Caco-2 (cell line): ENCODE results near the gene CFAP299. TPM values are rescaled to one million over a fixed set of nuclear protein-coding genes. Genes with fewer than 3 reads are reported as not detected.
A peak's percentile ranks its signal among the peaks of the same experiment; 100 is the strongest.
"Not testable (repeated sequence)": the region's sequence is repeated elsewhere in the genome, so short reads cannot be mapped to it uniquely, and the experiment has no call there.

Source experiments
- Bru-seq: library from RNA; stranded (reverse); fragments of 400-500 nt; gene quantifications from one replicate; lab custom pipeline; 2021; lab: Mats Ljungman, UMichigan
- BruChase-seq, 2 experiments: library from RNA; stranded (reverse); fragments of 400-500 nt; gene quantifications; one replicate each; lab custom pipeline; 2021; lab: Mats Ljungman, UMichigan
- BruUV-seq: library from RNA; stranded (reverse); fragments of 400-500 nt; replicated peaks from 2 replicates; lab custom pipeline; 2021; lab: Mats Ljungman, UMichigan
- CTCF ChIA-PET: fragments of 300-600 bp; sonication (Branson Sonifier 250); formaldehyde crosslinking; loops from one replicate; lab custom pipeline; 2022; ENCODE audit warnings: antibody characterized with exemption; lab: Charles Lee
- POLR2A ChIA-PET: fragments of 300-600 bp; sonication (Branson Sonifier 250); formaldehyde crosslinking; loops from one replicate; lab custom pipeline; 2022; ENCODE audit warnings: antibody characterized with exemption; lab: Charles Lee
- DNase-seq, 2 experiments: peaks; one replicate each; pipeline versions ENCODE4 v3.0.0 to v3.0.0-alpha.2; 2020 to 2022
- H3K27me3 ChIP-seq: replicated peaks from 2 replicates; pipeline ENCODE4 v1.6.0; 2011; ENCODE audit warnings: low read length; ENCODE audit not compliant: control insufficient read depth, insufficient read depth
- H3K36me3 ChIP-seq: 2 replicates; pipeline ENCODE4 v1.5.1; 2011; ENCODE audit warnings: low read length; ENCODE audit not compliant: control insufficient read depth, insufficient read depth
- H3K4me1 ChIP-seq: fragments of 250-450 bp; sonication (Bioruptor Pico); 2 replicates; pipeline ENCODE4 v1.5.1; 2020; ENCODE audit warnings: mild to moderate bottlenecking
- H3K4me3 ChIP-seq: 2 replicates; pipeline ENCODE4 v1.5.1; 2011; ENCODE audit warnings: low read depth, mild to moderate bottlenecking, control low read depth, low read length
- H3K9me3 ChIP-seq: fragments of 250-450 bp; sonication (Bioruptor Pico); 2 replicates; pipeline ENCODE4 v1.5.1; 2020; ENCODE audit warnings: mild to moderate bottlenecking, moderate library complexity
- H3K27ac Mint-ChIP-seq: one replicate; pipeline ENCODE4 v1.8.0; 2022; ENCODE audit warnings: mixed read lengths; ENCODE audit not compliant: unreplicated experiment
- H3K27me3 Mint-ChIP-seq: one replicate; pipeline ENCODE4 v1.8.0; 2022; ENCODE audit warnings: mixed read lengths; ENCODE audit not compliant: insufficient read depth, unreplicated experiment
- H3K36me3 Mint-ChIP-seq: one replicate; pipeline ENCODE4 v1.8.0; 2022; ENCODE audit warnings: mild to moderate bottlenecking, mixed read lengths; ENCODE audit not compliant: insufficient read depth, unreplicated experiment
- H3K4me1 Mint-ChIP-seq: one replicate; pipeline ENCODE4 v1.8.0; 2022; ENCODE audit warnings: low read depth, mixed read lengths; ENCODE audit not compliant: unreplicated experiment
- H3K4me3 Mint-ChIP-seq: one replicate; pipeline ENCODE4 v1.8.0; 2022; ENCODE audit warnings: mild to moderate bottlenecking, moderate library complexity, mixed read lengths; ENCODE audit not compliant: unreplicated experiment
- H3K9me3 Mint-ChIP-seq: one replicate; pipeline ENCODE4 v1.8.0; 2022; ENCODE audit warnings: mixed read lengths; ENCODE audit not compliant: unreplicated experiment
- intact Hi-C: fragments of 100-400 bp; cut with micrococcal nuclease; formaldehyde crosslinking; loops from one replicate; pipeline ENCODE4 v1.10.0; 2022; ENCODE audit not compliant: unreplicated experiment
- long read RNA-seq: library from polyadenylated mRNA; stranded (forward); transcript quantifications from one replicate; pipeline ENCODE4 v2.0.0, GENCODE V29; 2022
- total RNA-seq: library from RNA; stranded (reverse); gene quantifications from 2 replicates; pipeline ENCODE4 v1.2.3, GENCODE V29; 2022
- TF ChIP-seq, protein P1 (sequence below), 2 experiments: fragments of 200-600 bp in 1 of 2; IDR thresholded peaks; 1 replicate in 1 of 2; 2 replicates in 1 of 2; pipeline versions ENCODE4 v1.5.1 to v1.8.0; 2011 to 2022; ENCODE audit warnings: antibody characterized with exemption in 1 of 2, control low read depth in 1 of 2, inconsistent platforms in 1 of 2, low read depth in 1 of 2, low read length in 1 of 2, mild to moderate bottlenecking in 1 of 2, moderate library complexity in 1 of 2; ENCODE audit not compliant: insufficient read depth in 1 of 2, severe bottlenecking in 1 of 2, unreplicated experiment in 1 of 2

Gene CFAP299
- total RNA-seq (not detected in 2 replicates), Bru-seq, nascent RNA (percentile 6 among the genes with signal in this experiment), BruChase-seq, experiment 1, labeled RNA remaining after a 2-hour chase (percentile 11 among the genes with signal in this experiment), BruChase-seq, experiment 2, labeled RNA remaining after a 6-hour chase (percentile 3 among the genes with signal in this experiment)
- long read RNA-seq = 0 reads

DNA sequence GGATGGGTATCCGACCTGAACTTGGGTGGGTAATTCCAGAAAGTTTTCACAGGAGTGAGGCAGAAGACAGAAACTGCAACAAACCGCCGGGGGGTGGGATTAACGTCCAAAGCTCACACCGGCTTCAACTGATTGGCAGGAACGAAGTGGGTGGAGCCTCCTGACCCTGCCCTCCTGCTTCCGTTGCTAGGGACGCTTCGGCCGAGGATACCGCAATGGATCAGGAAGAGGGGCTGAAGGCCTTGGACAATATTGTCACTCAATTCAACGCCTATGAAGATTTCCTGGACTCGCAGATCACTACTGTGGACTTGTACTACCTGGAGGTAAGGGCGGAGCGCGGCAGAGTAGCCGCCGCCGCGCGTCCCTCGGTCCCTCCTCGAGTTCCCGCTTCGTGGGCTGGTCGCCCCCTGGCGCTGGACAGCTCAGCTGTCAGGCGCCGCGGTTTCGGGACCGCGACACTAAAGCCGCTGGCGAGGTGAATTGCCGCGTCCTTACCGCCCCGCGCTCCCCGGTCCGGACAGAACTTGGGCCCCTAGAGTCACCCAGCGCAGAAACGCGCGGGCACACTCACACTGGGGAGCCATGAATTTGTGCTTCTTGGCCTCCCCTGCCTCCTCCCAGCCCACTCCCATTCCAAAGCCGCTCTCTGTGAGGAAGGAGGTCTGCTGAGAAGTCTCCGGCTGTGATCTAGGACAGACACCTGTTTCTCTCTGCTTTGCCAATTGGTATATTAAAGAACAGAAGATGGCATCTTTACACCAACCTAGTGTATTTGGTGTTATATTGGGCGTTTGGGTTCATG is at the start of gene CFAP299:
Gene CFAP299, plus strand, starts transcription at position 177 of the 805 bp plus-strand sequence.
- H3K4me3 ChIP-seq = peak within 1 kb of the TSS; percentile 74
- CTCF ChIA-PET = interaction anchor here (0.5 to 0.9 kb wide), 2 partner anchors 27 to 695 kb away, joined by 3 to 4 read pairs; partner anchors contain the start of gene BMP3
- H3K9me3 ChIP-seq = no peaks in the 10 kb centered on the region
- peaks cover 4% of the 10 kb centered on the region for H3K4me1 ChIP-seq
- intact Hi-C loops = loop anchor here (1.0 to 2.0 kb wide), 2 partner anchors 115 to 1383 kb away; no protein-coding TSS in a partner anchor
- no TSS peak for BruUV-seq
- TF ChIP-seq, protein P1, sequence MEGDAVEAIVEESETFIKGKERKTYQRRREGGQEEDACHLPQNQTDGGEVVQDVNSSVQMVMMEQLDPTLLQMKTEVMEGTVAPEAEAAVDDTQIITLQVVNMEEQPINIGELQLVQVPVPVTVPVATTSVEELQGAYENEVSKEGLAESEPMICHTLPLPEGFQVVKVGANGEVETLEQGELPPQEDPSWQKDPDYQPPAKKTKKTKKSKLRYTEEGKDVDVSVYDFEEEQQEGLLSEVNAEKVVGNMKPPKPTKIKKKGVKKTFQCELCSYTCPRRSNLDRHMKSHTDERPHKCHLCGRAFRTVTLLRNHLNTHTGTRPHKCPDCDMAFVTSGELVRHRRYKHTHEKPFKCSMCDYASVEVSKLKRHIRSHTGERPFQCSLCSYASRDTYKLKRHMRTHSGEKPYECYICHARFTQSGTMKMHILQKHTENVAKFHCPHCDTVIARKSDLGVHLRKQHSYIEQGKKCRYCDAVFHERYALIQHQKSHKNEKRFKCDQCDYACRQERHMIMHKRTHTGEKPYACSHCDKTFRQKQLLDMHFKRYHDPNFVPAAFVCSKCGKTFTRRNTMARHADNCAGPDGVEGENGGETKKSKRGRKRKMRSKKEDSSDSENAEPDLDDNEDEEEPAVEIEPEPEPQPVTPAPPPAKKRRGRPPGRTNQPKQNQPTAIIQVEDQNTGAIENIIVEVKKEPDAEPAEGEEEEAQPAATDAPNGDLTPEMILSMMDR (IDR thresholded peaks at IDR 0.05; ENCODE audit: insufficient read depth in 1 of 2, low read depth in 1 of 2, low read length in 1 of 2, severe bottlenecking in 1 of 2, unreplicated experiment in 1 of 2) = peak; percentile 53 to 72
- Mint-ChIP-seq H3K36me3 (peaks cover 4% of the 10 kb centered on the region), H3K4me3 (peak within 1 kb of the TSS; percentile 78), H3K27ac (no peak within 1 kb of the TSS), H3K4me1 (no peaks in the 10 kb centered on the region), H3K9me3 (no peaks in the 10 kb centered on the region), H3K27me3 (no peaks in the 10 kb centered on the region)
- peak; percentile 85 to 88 for DNase-seq
- POLR2A ChIA-PET = no interaction called here
- H3K36me3 ChIP-seq = no peaks in the 10 kb centered on the region
- H3K27me3 ChIP-seq = no peaks in the 10 kb centered on the region; the same call in 1 of the 2 replicates

DNA sequence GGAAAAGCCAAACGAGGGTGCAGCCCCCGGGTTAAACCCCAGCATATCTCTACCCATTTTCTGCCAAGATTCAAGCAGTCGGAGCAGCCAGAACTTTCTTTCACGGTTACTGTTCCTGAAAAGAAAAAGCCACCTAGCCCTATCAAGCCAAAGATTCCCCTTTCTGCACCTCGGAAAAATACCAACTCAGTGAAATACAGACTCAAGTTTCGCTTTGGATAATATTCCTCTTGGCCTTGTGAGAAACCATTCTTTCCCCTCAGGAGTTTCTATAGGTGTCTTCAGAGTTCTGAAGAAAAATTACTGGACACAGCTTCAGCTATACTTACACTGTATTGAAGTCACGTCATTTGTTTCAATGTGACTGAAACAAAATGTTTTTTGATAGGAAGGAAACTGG is 49.1 kb upstream of the CFAP299 start:
- no TSS peak for BruUV-seq
- Mint-ChIP-seq H3K27ac (no peak overlapping the region), H3K36me3 (no peaks in the 10 kb centered on the region), H3K9me3 (no peaks in the 10 kb centered on the region), H3K27me3 (no peaks in the 10 kb centered on the region), H3K4me3 (no peak overlapping the region), H3K4me1 (no peaks in the 10 kb centered on the region)
- no peaks in the 10 kb centered on the region for H3K27me3 ChIP-seq
- CTCF ChIA-PET = interaction anchor here (1.1 kb wide), 1 partner anchor 83 kb away, joined by 3 read pairs; no protein-coding TSS in a partner anchor
- no peaks in the 10 kb centered on the region for H3K9me3 ChIP-seq
- no peak overlapping the region for H3K4me3 ChIP-seq
- no peaks in the 10 kb centered on the region for H3K4me1 ChIP-seq
- intact Hi-C loops = no loop called here
- TF ChIP-seq, protein P1 (IDR thresholded peaks at IDR 0.05; ENCODE audit: insufficient read depth in 1 of 2, low read depth in 1 of 2, low read length in 1 of 2, severe bottlenecking in 1 of 2, unreplicated experiment in 1 of 2) = no peak
- DNase-seq = no peak
- no peaks in the 10 kb centered on the region for H3K36me3 ChIP-seq
- POLR2A ChIA-PET = no interaction called here

DNA sequence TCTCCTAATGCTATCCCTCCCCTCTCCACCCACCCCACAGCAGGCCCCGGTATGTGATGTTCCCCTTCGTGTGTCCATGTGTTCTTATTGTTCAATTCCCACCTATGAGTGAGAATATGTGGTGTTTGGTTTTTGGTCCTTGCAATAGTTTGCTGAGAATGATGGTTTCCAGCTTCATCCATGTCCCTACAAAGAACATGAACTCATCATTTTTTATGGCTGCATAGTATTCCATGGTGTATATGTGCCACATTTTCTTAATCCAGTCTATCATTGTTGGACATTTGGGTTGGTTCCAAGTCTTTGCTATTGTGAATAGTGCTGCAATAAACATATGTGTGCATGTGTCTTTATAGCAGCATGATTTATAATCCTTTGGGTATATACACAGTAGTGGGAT is 44.9 kb upstream of the CFAP299 start:
- H3K9me3 Mint-ChIP-seq, H3K4me3 ChIP-seq, H3K4me1 Mint-ChIP-seq, H3K9me3 ChIP-seq, H3K27me3 ChIP-seq, H3K4me1 ChIP-seq, H3K27me3 Mint-ChIP-seq, H3K36me3 Mint-ChIP-seq, H3K36me3 ChIP-seq, BruUV-seq, H3K27ac Mint-ChIP-seq, intact Hi-C loops, CTCF ChIA-PET, POLR2A ChIA-PET, H3K4me3 Mint-ChIP-seq, DNase-seq: not testable (repeated sequence)
